VCaP (cell line): ENCODE measurements around the gene NID1.

Experiments used
- H3K27ac ChIP-seq: fragments of 450-650 bp; 2 replicates; pipeline ENCODE4 v1.5.1; 2017
- TF ChIP-seq, protein P1 (sequence below): fragments of 450-650 bp; conservative IDR thresholded peaks from 2 replicates; pipeline ENCODE4 v1.5.1; 2017; ENCODE audit warnings: mild to moderate bottlenecking, moderate library complexity

Gene NID1

GRCh38 chr1:235979716-235980333 is 85.1 kb downstream of the NID1 start:
- TF ChIP-seq, protein P1, sequence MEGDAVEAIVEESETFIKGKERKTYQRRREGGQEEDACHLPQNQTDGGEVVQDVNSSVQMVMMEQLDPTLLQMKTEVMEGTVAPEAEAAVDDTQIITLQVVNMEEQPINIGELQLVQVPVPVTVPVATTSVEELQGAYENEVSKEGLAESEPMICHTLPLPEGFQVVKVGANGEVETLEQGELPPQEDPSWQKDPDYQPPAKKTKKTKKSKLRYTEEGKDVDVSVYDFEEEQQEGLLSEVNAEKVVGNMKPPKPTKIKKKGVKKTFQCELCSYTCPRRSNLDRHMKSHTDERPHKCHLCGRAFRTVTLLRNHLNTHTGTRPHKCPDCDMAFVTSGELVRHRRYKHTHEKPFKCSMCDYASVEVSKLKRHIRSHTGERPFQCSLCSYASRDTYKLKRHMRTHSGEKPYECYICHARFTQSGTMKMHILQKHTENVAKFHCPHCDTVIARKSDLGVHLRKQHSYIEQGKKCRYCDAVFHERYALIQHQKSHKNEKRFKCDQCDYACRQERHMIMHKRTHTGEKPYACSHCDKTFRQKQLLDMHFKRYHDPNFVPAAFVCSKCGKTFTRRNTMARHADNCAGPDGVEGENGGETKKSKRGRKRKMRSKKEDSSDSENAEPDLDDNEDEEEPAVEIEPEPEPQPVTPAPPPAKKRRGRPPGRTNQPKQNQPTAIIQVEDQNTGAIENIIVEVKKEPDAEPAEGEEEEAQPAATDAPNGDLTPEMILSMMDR: no peak

GRCh38 chr1:235979176-235979575 is 85.7 kb downstream of the NID1 start:
- TF ChIP-seq, protein P1: no peak

More at GRCh38 chr1:235979716-235980333, 85.1 kb downstream of the NID1 start:
- no peak overlapping the region for H3K27ac ChIP-seq

DNA sequence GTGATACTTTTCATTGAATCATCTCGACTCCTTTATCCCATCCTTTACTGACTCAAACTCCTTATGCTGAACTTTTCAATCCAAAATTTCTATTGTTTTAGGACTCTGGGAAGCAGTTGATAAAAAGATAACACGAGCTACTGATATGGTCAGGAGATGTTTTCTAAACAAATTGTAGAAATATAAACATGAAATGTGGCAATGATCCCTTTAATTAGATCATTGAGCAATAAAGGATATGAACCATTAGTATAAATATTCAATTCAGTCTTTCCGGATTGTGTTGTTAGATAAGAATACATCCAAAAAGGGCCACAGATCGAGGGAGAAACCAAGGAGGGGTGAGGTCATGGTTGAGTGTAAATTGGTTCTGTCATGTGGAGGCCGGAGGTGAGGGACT is 88.4 kb downstream of the NID1 start:
- TF ChIP-seq, protein P1: no peak
- H3K27ac ChIP-seq: no peak overlapping the region

More at GRCh38 chr1:235979176-235979575, 85.7 kb downstream of the NID1 start:
- no peak overlapping the region for H3K27ac ChIP-seq

- H3K27ac ChIP-seq: no peak overlapping the region
- TF ChIP-seq, protein P1: no peak
Observed at GRCh38 chr1:235974616-235975015, 90.3 kb downstream of the NID1 start.

- peak overlapping the region; percentile 42; the same call in 1 of the 2 replicates for H3K27ac ChIP-seq
Observed at GRCh38 chr1:235972691-235973090, 92.2 kb downstream of the NID1 start.

DNA sequence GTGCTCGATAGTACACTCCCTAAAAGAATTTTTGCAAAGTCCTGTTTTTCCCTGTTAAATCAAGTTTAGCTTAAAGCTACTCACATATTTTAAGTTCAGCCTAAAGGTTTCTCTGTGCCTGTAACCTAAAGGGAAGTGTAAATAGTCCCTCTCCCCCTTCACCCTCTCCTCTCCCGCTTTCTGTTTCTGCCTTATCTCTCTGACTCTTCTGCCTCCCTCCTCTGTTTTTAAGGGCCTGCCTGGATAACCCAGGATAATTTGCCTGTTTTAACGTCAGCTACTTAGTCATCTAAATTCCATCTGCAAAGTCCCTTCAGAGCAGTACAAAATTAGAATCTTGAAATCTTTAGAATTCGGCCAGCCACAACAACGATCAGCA is 92.6 kb downstream of the NID1 start:
- peak overlapping the region; percentile 42; the same call in 1 of the 2 replicates for H3K27ac ChIP-seq
- TF ChIP-seq, protein P1: no peak

- H3K27ac ChIP-seq: peak overlapping the region; percentile 42; the same call in 1 of the 2 replicates
Observed at GRCh38 chr1:235971571-235972310, 93.1 kb downstream of the NID1 start.

More at GRCh38 chr1:235971571-235972310, 93.1 kb downstream of the NID1 start:
- TF ChIP-seq, protein P1: peak; percentile 84
